Spinal cord (tissue), 10 donors: ENCODE data around the gene OGFRL1. TPM values are rescaled to one million over a fixed set of nuclear protein-coding genes. Genes with fewer than 3 reads are reported as not detected.

Experiments used
- DNase-seq, 6 donors: peaks; one replicate each; pipeline versions ENCODE4 v3.0.0 to v3.0.0-alpha.2; 2013 to 2015; ENCODE audit warnings: low spot score in 6 of 6, low read depth in 4 of 6
- H3K27ac ChIP-seq: one replicate; pipeline ENCODE4 v1.5.1; 2013; ENCODE audit warnings: low read depth, low read length, control low read depth
- H3K27me3 ChIP-seq: one replicate; pipeline ENCODE4 v1.6.1; 2013; ENCODE audit warnings: low read length; ENCODE audit not compliant: control insufficient read depth, insufficient read depth
- H3K36me3 ChIP-seq: one replicate; pipeline ENCODE4 v1.6.1; 2013; ENCODE audit warnings: low read length; ENCODE audit not compliant: control insufficient read depth, insufficient read depth
- H3K4me1 ChIP-seq: one replicate; pipeline ENCODE4 v1.6.1; 2013; ENCODE audit warnings: low read length; ENCODE audit not compliant: control insufficient read depth, insufficient read depth
- H3K4me3 ChIP-seq: one replicate; pipeline ENCODE4 v1.5.1; 2013; ENCODE audit warnings: low read depth, low read length, control low read depth
- H3K9me3 ChIP-seq: one replicate; pipeline ENCODE4 v1.6.1; 2013; ENCODE audit warnings: low read length; ENCODE audit not compliant: control insufficient read depth, insufficient read depth
- WGBS: methylation state at CpG from one replicate; pipeline ENCODE4 v1.1.5; 2013; ENCODE audit warnings: missing lambda C conversion rate; ENCODE audit not compliant: insufficient coverage; 5-methylcytosine and 5-hydroxymethylcytosine counted together
- polyA plus RNA-seq, 2 donors: library from polyadenylated mRNA; unstranded; fragments of 120-200 nt; gene quantifications; one replicate each; pipeline ENCODE4 v1.2.1, GENCODE V29; 2013; ENCODE audit not compliant: insufficient read length in 2 of 2
- total RNA-seq, 2 donors: library from RNA; depleted of rRNA in 1 of 2; stranded (reverse); fragments of 120-200 nt in 1 of 2; fragments of >200 nt in 1 of 2; gene quantifications; one replicate each; pipeline versions ENCODE4 v1.2.3 to v1.2.4, GENCODE V29; 2013 to 2014
- donor health status: healthy.

The OGFRL1 gene
- total and polyA plus RNA-seq, 4 donors, result 22.3 to 94.5 (median 36.5) TPM

- DNase-seq, result peak in 1 of 6 donors; percentile 60
- Histone ChIP-seq H3K36me3 (no peaks in the 10 kb centered on the region), H3K4me1 (no peaks in the 10 kb centered on the region), H3K27ac (no peak overlapping the region), H3K4me3 (no peak overlapping the region), H3K9me3 (no peaks in the 10 kb centered on the region), H3K27me3 (no peaks in the 10 kb centered on the region)
- no CpG with 5 or more reads among the region's 2 CpGs for WGBS
These were observed 54.2 kb downstream of the OGFRL1 start for GRCh38 chr6:71342772-71343171.

GRCh38 chr6:71345476-71346333 is 57.1 kb downstream of the OGFRL1 start:
- Histone ChIP-seq H3K27me3 (no peaks in the 10 kb centered on the region), H3K9me3 (no peaks in the 10 kb centered on the region), H3K4me1 (no peaks in the 10 kb centered on the region), H3K36me3 (no peaks in the 10 kb centered on the region), H3K4me3 (no peak overlapping the region), H3K27ac (no peak overlapping the region)
- 30% methylated on average over 1 of the region's 5 CpGs for WGBS
- DNase-seq, result peak in 4 of 6 donors; percentile 32 to 82 (median 56)

- Histone ChIP-seq H3K4me3 (no peak overlapping the region), H3K36me3 (no peaks in the 10 kb centered on the region), H3K4me1 (no peaks in the 10 kb centered on the region), H3K27me3 (no peaks in the 10 kb centered on the region), H3K9me3 (no peaks in the 10 kb centered on the region), H3K27ac (no peak overlapping the region)
- DNase-seq, result no peak
These were observed 57.7 kb downstream of the OGFRL1 start for GRCh38 chr6:71346334-71346694.

- Histone ChIP-seq H3K4me3 (no peak overlapping the region), H3K36me3 (no peaks in the 10 kb centered on the region), H3K4me1 (no peaks in the 10 kb centered on the region), H3K27ac (no peak overlapping the region), H3K9me3 (no peaks in the 10 kb centered on the region), H3K27me3 (no peaks in the 10 kb centered on the region)
- DNase-seq, result no peak
- WGBS, result 77% methylated on average over 2 of the region's 5 CpGs
These were observed 58.5 kb downstream of the OGFRL1 start for GRCh38 chr6:71347119-71347518.

GRCh38 chr6:71349395-71349794 is 60.8 kb downstream of the OGFRL1 start:
- WGBS, result no CpG with 5 or more reads among the region's 3 CpGs
- H3K9me3 ChIP-seq, result no peaks in the 10 kb centered on the region
- no peak overlapping the region for H3K27ac ChIP-seq
- H3K4me1 ChIP-seq, result no peaks in the 10 kb centered on the region
- H3K27me3 ChIP-seq, result no peaks in the 10 kb centered on the region
- DNase-seq, result peak in 4 of 6 donors; percentile 30 to 85 (median 48)
- no peak overlapping the region for H3K4me3 ChIP-seq
- H3K36me3 ChIP-seq, result no peaks in the 10 kb centered on the region

GRCh38 chr6:71349976-71350615 is 61.5 kb downstream of the OGFRL1 start:
- H3K27me3 ChIP-seq, result no peaks in the 10 kb centered on the region
- 63% methylated on average over 1 of the region's 5 CpGs for WGBS
- H3K9me3 ChIP-seq, result no peaks in the 10 kb centered on the region
- H3K4me3 ChIP-seq, result no peak overlapping the region
- no peaks in the 10 kb centered on the region for H3K4me1 ChIP-seq
- no peaks in the 10 kb centered on the region for H3K36me3 ChIP-seq
- no peak overlapping the region for H3K27ac ChIP-seq
- peak in 1 of 6 donors; percentile 77 for DNase-seq

GRCh38 chr6:71351190-71351589 is 62.6 kb downstream of the OGFRL1 start:
- Histone ChIP-seq H3K36me3 (no peaks in the 10 kb centered on the region), H3K4me1 (no peaks in the 10 kb centered on the region), H3K27me3 (no peaks in the 10 kb centered on the region), H3K9me3 (peaks cover 1% of the 10 kb centered on the region), H3K4me3 (no peak overlapping the region), H3K27ac (no peak overlapping the region)
- DNase-seq, result peak in 1 of 6 donors; percentile 27
